UCSD-AML1 (cell line): ENCODE results near the gene CPEB3.
"Not testable (repeated sequence)": the region's sequence is repeated elsewhere in the genome, so short reads cannot be mapped to it uniquely, and the experiment has no call there.

Source experiments
- DNase-seq: peaks from one replicate; lab custom pipeline; 2025; ENCODE audit not compliant: unreplicated experiment; lab: John Stamatoyannopoulos, UW

CPEB3 gene

DNA sequence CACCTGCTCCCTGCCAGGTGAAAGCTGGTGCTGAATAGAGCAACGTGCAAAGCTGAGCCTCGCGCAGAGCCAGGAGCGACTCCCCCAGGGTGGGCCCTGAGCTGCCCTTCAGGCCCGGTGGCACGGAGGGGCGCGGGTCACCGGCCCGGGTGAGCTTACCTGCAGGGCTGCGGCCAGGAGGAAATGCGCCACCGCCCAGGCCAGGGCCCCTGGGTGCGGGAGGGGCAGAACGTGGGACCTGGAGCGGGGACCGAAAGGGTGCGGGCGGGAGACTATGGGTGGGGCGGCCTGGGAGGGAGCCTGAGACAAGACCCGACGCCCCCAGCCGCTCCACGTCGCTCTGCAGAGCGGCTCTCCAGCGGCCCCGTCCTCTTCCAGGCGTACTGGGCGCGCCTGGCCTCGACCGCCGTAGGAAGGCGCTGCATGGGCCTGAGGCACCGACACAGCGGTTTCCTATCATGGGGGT, 245.2 kb downstream of the CPEB3 start:
- no peak for DNase-seq

DNA sequence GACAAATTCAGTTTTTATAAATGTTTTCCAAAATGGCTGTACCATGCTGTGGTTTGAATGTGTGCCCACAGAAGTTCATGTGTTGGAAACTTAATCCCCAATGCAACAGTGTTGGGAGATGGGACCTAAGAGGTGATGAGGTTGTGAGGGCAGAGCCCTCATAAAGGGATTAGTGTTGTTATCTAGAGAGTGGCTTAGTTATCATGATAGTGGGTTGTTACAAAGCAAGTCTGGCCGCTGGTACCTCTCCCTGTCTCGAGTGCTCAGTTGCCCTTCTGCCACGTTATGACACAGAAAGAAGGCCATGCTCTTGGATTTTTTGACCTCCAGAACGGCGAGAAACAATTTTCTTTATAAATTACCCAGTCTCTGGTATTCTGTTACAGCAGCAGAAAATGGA, 248.3 kb downstream of the CPEB3 start:
- no peak for DNase-seq

DNA sequence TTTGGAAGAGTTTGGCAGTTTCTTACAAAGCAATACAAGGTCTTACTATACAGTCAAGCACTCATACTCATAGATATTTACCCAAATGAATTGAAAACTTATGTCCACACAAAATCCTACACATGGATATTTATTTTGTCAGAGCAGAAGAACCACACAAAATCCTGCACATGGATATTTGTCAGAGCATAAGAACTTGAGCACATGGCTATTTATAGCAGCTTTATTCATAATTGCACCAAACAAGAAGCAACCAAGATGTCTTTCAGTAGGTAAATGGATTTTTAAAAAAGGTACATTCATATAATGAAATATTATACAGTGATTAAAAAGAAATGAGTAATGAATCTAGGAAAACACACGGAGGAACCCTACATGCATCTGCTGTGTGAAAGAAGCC, 251.9 kb downstream of the CPEB3 start:
- no peak for DNase-seq

DNA sequence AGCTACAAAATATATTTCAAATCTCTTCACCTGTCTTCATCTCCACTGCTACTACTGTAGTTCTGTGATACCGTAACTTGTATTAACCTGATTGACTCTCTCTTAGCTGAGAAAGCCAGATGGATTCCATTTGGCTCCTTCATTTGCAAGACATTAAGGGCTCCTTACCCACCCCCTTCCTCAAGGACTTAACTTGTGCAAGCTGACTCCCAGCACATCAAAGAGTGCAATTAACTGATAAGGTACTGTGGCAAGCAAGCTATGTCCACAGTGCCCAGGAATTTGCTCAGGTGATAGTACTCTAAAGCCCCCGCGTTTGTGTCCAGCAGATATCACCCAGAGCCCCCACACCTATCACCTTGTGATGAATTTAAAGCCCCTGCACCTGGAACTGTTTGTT, 257.8 kb downstream of the CPEB3 start:
- not testable (repeated sequence) for DNase-seq

DNA sequence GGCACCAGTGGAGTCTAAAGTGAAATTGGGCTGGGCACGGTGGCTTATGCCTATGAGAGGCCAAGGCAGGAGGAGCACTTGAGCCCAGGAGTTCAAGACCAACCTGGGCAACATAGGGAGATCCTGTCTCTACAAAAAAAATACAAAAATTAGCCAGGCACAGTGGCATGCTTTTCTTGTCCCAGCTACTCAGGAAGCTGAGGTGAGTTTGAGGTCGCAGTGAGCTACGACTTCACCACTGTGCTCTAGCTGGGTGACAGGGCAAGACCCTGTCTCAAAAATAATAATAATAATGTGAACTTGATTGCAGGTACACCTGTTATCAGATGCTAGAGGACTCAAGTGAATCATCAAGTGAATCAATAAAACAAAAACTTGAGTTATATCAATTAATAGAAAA, 259.3 kb downstream of the CPEB3 start:
- DNase-seq, result no peak

DNA sequence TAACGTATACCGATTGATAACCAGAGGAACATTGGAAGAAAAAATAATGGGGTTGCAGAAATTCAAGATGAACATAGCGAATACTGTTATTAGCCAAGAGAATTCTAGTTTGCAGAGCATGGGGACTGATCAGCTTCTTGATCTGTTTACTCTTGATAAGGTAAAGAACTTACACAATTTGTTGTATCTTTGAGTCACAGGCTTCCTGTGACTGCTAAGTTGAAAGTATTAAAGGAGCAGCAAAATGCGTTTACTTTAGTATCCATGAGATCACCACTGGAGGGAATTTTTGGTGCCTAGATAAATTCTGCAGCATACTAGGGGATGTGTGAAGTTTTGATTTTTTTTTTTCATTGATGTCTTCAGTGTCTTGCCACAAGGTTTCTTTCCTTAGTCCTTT, 263.7 kb downstream of the CPEB3 start:
- no peak for DNase-seq

DNA sequence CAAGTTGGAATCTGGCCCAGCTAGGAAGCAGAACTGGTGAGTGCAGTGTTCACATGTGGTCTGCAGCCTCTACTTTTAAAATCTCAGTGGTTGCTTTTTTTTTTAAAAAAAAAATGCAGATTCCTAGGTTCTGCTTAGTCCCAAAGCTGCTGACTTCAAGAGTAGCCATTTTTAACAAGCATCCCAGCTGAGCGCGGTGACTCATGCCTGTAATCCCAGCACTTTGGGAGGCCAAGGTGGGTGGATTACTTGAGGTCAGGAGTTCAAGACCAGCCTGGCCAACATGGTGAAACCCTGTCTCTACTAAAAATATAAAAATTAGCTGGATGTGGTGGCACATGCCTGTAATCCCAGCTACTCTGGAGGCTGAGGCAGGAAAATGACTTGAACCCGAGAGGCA, 265.5 kb downstream of the CPEB3 start:
- not testable (repeated sequence) for DNase-seq

DNA sequence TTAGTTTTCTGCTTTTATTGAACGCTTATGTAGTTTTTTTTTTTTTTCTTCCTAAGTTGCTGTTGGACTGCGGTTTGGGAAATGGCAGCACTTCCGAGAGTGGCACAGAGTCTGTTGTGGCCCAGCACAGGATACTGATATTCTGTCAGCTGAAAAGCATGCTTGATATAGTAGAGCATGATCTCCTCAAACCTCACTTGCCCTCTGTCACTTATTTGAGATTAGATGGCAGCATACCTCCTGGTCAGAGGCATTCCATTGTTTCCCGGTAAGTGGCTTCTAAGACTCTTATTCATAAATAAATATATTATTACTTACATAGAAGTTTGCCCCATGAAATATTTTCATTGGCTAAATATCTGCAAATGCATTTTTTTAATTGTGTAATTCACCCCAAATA, 266.2 kb downstream of the CPEB3 start:
- no peak for DNase-seq

DNA sequence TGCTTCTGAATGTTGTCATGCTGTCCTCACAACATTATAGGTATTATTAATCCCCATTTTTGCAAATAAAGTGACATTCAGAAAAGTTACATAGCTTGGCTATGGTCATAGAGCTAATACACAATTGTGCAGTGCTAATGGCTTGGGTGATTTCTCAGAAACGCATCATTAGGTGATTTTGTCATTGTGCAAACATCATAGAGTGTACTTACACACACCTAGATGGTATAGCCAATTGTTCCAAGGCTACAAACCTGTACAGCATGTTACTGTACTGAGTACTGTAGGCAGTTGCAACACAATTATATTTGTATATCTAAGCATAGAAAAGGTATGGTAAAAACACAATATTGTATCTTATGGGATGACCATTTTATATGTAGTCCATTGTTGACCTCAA, 276.3 kb downstream of the CPEB3 start:
- no peak for DNase-seq

DNA sequence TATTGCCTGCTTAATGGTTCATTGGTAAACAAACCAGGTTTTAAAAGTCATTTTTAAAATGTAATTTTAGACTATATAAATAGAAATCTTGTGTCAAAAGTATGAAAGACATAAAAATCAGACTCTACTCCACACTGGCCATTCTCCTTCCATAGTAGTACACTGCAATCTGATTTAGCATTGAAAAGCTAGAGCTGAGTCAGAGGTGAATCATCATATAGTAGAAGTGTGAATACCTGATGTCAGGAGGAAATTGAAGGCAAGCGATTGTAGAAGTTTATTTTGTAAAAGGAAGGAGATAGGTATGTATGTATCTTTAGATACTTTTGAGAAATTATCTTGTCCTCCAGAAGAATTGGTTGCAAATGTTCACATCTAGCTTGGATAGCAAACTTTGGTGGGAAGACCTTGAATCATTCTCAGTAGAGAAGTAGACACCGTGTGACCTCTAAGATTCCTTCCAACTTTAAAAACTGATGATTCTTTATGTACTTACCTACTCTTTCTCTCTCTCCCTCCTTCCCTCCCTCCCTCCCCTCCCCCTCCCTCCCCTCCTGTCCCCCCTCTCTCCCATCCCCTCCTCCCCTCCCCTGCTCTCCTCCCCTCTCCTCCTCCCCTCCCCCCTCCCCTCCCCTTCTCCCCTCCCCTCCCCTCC, 279.2 kb downstream of the CPEB3 start:
- no peak for DNase-seq

DNA sequence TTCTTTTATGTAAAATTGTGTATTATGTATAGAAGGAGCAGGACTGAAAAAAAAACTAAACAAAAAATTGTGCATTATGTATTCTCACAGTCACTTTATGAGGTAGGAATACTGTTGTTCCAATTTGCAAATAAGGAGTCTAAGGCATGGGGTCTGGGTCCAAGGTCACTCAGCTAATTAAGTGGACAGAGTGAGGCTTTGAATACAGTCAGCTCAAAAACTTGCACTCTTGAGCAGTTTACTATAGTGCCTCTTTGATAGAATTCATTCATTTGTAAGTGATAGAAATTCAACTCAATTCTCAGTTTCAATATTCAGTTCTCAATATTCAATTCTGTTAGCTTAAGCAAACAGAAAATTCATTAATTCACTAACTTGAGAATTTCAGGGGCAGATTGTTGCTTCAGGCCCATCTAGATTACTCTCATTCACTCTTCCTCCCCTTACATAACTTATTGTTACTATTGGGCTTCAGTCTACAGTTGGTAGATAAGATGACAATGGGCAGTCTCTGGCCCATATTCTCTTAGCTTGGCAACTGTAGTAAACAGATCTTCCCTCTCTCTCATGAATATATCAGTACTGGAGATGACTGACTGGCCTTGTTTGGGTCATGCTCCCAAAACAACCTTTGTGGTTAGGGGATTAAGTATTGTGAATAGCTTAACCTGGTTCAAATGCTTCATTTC, 280.7 kb downstream of the CPEB3 start:
- no peak for DNase-seq

DNA sequence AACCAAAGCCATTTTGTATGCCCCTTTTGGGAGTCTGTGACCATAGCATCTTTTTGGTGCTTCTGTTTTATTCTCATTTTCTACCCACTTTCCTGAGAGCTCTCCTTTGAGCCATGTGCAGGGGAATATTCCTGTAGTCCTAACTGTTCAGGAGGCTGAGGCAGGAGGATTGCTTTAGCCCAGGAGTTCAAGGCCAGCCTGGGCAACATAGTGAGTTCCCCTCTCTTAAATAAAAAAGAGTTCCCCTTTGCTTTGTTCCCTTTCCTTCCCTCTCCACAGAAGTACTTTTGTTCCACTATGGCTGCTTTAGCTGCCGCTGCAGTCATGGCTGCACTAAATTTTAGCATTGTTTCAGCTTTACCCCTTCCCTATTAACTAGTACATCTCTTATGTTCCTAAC, 281.4 kb downstream of the CPEB3 start:
- no peak for DNase-seq

DNA sequence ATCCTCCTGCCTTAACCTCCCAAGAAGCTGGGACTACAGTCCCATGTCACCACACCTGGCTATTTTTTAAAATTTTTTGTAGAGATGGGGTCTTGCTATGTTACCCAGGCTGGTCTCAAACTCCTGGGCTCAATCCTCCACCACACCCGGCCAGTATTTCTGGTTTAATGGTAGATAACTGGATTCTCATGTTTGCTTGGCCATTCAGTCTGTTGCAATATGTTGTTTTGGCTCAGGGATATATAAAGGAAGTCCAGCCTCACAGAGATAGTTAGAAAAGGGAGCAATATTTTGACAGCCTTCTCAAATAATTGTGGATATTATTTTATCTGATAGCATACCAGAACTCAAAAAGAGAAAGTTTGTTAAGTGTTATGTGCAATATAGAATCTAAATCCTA, 284.9 kb downstream of the CPEB3 start:
- DNase-seq, result no peak

DNA sequence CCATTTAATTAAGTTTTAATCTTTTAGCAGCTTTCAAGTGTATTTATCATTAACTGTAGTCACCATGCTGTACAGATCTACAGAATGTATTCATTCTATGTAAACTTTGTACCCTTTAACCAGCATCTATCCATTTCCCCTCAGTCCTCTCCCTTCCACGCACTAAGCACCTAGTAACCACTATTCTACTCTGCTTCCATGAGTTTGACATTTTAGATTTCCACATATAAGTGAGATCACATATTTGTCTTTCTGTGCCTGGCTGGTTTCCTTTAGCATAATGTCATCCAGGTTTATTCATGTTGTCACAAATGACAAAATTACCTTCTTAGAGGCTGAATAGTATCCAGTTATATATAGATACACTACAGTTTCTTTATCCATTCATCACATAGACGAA, 287.6 kb downstream of the CPEB3 start:
- no peak for DNase-seq

DNA sequence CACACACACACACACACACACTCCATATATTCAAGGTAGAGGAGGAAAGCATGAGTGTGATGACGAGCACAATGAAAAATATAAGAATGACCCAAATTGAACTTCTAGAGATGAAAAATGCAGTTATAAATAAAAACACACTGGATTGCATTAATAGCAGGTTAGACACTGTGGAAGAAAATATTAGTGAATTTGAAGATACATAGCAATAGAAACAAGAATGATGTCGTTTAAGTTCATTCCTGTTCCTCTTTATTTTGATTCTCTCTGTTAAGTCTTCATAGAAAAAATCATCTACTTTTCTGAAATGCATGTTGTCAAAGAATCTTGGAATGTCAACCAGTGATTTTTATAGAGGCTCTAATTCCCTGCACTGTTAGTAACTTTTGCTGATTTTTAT, 288.9 kb downstream of the CPEB3 start:
- no peak for DNase-seq

DNA sequence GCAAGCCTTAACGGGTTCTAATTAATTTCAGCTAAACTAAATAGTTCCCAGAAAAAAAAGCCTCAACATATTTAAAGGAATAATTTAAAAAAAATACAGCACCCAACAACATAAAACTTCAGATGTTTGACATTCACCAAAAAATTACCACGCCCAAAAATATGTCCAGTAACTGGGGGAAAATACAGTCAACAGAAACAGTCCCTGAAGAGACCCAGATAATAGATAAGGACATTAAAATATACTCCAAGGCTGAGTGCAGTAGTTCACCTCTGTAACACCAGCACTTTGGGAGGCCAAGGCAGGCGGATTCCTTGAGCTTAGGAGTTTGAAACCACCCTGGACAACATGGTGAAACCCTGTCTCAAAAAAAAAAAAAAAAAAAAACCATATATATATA, 289.3 kb downstream of the CPEB3 start:
- DNase-seq, result no peak
